NCI-H345 treated with DMSO at 0.1 percent for 48 hours (cell line): ENCODE data around the gene PARVB.

Experiments
- DNase-seq: peaks from one replicate; lab custom pipeline; 2025; ENCODE audit not compliant: unreplicated experiment; lab: John Stamatoyannopoulos, UW

PARVB gene

GRCh38 chr22:44155115-44155514 lies 131.0 kb downstream of the PARVB start:
- DNase-seq = no peak

DNA sequence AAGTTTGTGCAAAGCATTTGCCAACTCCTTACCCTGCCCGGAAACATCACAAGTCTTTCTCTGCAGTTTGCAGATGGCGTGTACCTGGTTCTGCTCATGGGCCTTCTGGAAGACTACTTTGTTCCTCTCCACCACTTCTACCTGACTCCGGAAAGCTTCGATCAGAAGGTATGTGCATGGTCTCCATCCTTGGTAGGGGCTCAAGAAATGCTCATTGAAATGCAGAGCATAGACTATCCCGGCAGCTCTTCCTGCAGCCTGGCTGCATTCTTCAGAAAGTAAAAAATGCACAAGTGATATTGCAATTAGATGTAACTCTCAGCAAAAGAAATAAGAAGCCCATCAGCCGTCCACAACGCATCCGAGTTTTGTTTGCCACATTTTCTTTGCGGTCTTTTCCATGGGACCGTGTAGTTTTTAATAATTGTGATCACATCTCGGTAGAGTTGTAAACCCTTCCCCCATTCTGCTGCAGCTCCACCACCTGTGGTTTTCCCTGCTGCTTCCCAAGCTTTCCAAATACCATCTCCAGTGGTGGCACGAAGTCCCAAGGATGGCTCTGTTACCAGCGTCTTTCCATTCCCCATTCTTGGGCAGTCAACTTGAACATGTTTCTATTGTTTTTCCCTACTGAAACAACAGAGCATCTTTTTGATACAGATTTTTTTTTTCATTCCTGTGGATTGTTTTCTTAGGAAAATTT lies 134.0 kb downstream of the PARVB start:
- no peak for DNase-seq

GRCh38 chr22:44158816-44159215 lies 134.7 kb downstream of the PARVB start:
- DNase-seq = no peak

- DNase-seq = no peak
Measured at GRCh38 chr22:44159221-44159620, 135.1 kb downstream of the PARVB start.

GRCh38 chr22:44159811-44160210 lies 135.7 kb downstream of the PARVB start:
- no peak for DNase-seq

DNA sequence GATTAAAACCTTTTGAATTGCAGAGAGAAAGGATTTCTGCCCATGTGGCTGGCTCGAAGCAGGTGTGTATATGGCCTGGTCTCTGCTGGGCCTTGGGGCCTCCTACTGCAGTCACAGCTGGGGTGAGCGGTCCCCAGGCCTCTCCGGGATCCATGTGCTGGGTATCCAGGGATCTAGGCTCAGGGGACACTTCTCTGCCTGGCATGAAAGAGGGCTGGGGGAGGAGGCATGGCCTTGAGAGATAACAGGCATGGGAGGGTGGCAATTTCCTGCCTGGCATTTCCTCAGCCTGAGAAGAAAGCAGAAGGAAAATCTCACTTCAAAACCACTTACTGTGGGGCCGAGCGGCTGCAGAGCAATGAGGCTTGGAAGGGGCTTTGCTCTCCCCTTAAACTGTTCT lies 136.3 kb downstream of the PARVB start:
- DNase-seq = no peak

- no peak for DNase-seq
Measured at GRCh38 chr22:44161673-44162072, 137.6 kb downstream of the PARVB start.

DNA sequence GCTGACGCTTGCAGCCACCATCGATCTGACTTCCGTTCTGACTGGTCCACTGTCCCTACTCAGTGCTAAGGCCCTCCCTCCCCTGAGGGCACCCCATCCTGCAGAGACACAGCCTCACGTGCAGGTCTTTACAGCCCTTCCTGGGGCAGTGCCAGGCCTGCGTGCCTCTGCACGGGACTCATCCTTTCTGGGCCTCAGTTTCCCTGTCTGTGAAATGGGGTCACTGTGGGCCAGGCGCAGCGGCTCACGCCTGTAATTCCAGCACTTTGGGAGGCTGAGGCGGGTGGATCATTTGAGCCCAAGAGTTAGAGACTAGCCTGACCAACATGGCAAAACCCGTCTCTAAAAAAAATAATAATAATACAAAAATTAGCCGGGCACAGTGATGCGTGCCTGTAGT lies 138.9 kb downstream of the PARVB start:
- no peak for DNase-seq

DNA sequence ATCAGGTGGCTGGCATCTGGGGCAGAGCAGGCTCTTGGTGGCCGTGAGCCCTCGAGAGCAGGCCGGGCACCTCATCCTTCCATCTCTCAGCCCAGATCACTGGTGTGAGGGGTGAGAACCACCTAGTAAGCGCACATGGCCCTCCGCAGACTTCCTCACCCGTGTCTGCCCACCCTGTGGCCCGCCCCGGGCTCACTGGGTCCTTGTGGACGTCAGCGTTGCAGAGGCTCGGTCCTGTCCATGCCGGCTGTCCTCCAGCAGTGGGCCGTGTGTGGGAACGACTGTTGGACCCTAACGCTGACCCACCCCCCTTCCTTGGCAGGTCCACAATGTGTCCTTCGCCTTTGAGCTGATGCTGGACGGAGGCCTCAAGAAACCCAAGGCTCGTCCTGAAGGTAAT lies 139.4 kb downstream of the PARVB start:
- no peak for DNase-seq

- no peak for DNase-seq
Measured at GRCh38 chr22:44164031-44164430, 139.9 kb downstream of the PARVB start.

DNA sequence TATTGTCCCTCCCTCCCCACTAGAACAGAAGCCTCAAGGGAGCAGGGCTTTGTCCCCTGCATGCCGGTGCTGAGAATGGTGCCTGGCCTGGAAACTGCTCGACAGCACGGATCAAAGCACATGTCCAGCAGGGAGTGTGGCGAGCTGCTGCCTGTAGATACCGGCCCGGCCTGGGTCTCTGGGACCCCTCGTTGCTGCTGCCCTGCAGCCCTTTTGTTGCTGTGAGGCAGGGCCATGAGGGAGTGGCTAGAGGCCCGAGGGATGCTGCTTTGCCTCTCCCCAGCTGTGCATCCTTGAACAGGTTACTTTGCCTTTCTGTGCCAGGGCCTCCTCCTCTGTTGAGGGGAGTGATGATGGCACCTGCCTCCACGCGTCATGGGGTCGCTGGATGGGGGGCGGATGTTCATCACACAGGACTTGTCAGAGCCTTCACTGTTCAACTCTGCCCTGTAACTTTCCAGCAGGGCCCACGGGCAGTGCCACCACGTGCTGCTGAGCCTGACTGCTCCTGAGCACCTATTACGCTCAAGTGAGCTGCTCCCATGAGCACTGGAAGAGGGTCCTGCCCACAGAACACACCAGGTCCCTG lies 141.3 kb downstream of the PARVB start:
- DNase-seq = no peak

GRCh38 chr22:44166498-44167276 lies 142.6 kb downstream of the PARVB start:
- DNase-seq = no peak

DNA sequence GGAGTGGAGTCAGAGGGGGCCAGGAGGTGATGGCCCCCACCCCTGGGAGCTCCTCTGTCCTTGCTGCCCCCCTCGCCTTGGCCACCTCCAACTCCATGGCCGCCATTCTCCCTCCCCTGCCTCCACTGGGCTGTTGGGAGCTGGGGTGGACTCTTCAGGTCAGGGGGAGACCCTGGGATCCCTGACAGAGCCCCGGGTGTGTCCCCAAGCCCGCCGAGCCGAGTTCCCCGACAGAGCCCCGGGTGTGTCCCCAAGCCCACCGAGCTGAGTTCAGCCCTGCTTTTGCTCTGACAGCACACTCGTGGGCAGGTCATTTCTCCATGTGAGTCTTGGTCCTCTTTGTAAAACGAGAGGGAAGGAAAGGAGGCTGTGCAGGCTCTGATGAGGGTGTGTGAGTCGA lies 143.4 kb downstream of the PARVB start:
- DNase-seq = no peak

DNA sequence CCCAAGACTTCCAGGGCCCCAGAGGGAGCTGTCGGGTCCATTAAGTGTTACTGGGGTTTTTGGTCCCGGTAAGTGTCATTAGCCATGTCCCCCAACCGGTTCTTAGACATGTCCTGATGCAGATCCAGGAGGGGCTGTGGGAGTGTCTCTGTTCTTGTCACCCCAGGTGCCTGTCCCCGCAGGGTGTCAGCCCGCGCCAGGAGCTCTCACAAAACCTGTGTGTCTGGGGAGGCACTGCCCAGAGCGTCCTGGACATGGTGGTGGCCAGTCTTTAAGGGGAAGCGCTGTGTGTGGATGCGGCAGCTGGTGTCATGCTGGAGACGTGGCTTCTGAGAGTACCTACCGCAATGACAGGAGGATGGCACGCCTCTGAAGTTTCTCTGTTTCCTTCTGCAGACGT lies 144.1 kb downstream of the PARVB start:
- DNase-seq = no peak

- no peak for DNase-seq
Measured at GRCh38 chr22:44170470-44170869, 146.4 kb downstream of the PARVB start.

- DNase-seq = no peak
Measured at GRCh38 chr22:44171561-44171960, 147.5 kb downstream of the PARVB start.

GRCh38 chr22:44172370-44173108 lies 148.4 kb downstream of the PARVB start:
- peak; percentile 91 for DNase-seq

DNA sequence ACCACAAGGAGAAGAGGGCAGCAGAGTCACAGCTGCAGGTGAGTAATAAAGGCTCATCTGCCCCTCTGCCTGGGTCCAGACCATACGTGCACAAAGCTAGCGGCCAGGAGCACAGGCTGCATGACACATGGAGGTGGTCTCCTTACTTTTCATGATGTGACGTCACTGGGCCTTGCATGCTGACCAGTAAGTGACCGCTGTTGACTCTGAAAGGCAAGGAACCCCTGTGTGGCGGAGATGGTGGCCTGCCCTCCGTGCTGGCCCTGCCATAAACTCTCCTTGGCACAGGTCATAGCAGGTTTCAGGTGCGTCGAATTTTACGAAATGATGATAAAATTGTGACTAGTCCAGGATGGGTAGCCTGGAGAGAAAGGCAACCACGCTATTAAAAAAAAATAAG lies 149.1 kb downstream of the PARVB start:
- DNase-seq = no peak

DNA sequence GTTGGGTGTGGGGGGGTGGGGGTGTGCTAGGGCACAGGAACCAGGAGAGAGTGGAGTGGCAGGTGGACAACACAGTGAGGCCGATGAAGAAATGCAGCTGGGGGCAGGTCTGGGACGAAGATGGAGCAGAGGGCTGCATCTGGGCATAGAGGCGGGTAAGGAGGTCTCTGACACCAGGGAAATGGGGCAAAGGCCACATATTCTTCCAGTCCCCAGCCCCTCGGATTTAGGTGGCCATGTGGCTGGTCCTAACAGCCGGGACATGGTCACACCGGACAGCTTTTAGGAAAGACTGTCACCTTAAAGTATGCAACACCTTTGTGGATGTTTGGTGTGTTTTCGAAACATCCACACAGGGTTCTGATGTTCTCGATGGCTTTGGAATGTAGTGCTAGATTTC lies 151.6 kb downstream of the PARVB start:
- no peak for DNase-seq

DNA sequence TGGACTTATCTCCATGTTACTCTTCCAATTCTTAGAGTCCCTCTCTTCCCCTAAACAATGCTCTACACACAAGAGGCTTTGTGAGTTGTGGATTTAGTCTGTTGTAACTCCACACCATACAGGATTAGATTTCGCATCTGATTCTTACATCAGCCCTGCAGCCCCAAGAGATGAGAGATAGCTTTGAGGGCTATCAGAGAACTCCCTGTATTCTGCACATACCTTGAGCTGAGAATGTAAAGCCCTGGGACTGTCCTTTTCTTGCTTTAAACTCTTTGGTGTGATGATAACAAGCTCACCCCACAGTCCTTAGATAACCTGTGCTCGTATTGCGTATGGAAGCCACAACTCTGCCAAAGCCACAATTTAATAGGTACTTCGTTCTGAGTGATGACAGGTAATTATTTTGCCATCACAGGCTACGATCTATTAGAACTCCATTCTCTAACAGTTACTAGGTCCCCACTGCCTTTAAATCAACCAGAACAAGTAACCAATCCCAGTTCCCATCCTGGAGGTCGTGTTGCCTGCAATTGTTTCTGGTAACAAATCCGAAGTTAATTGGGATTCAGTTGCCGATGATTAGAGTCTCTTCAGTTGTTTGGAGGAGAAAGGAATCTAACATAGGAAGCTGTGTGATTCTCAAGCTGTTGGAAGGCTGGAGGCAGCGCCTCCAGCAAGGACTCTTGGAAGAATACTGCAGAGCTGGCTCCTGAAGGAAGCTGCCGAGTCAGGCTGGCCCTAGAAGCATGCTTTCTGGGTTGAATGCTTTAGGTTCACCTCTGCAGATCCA lies 155.3 kb downstream of the PARVB start:
- DNase-seq = no peak
